H9 (cell line): Measurements from ENCODE around the gene MYO5B. TPM values are rescaled to one million over a fixed set of nuclear protein-coding genes. Genes with fewer than 3 reads are reported as not detected.
A peak's percentile ranks its signal among the peaks of the same experiment; 100 is the strongest.

Experiments used
- DNase-seq: peaks from one replicate; pipeline ENCODE4 v3.0.0-alpha.2; 2017
- H2AFZ ChIP-seq: one replicate; pipeline ENCODE4 v1.6.1; 2013; ENCODE audit warnings: mild to moderate bottlenecking, low read length, control low read depth, moderate library complexity
- H2AK5ac ChIP-seq: 2 replicates; pipeline ENCODE4 v1.6.1; 2013; ENCODE audit warnings: low read length, control low read depth, mixed read lengths; ENCODE audit not compliant: insufficient read length
- H2BK120ac ChIP-seq: one replicate; pipeline ENCODE4 v1.6.1; 2013; ENCODE audit warnings: low read depth, mild to moderate bottlenecking, low read length, control low read depth, inconsistent platforms; ENCODE audit not compliant: poor library complexity, severe bottlenecking
- H2BK12ac ChIP-seq: 2 replicates; pipeline ENCODE4 v1.6.1; 2013; ENCODE audit warnings: low read length, control low read depth, mixed read lengths, low read depth; ENCODE audit not compliant: insufficient read length
- H2BK15ac ChIP-seq: 2 replicates; pipeline ENCODE4 v1.6.1; 2013; ENCODE audit warnings: low read depth, low read length, control low read depth
- H2BK20ac ChIP-seq: one replicate; pipeline ENCODE4 v1.6.1; 2013; ENCODE audit warnings: low read depth, mild to moderate bottlenecking, low read length, control low read depth, inconsistent platforms; ENCODE audit not compliant: poor library complexity, severe bottlenecking
- H2BK5ac ChIP-seq: 2 replicates; pipeline ENCODE4 v1.6.1; 2013; ENCODE audit warnings: low read length, control low read depth, mixed read lengths; ENCODE audit not compliant: insufficient read length
- H3K14ac ChIP-seq: 2 replicates; pipeline ENCODE4 v1.6.1; 2013; ENCODE audit warnings: low read length, control low read depth; ENCODE audit not compliant: insufficient read depth
- H3K18ac ChIP-seq: 2 replicates; pipeline ENCODE4 v1.6.1; 2013; ENCODE audit warnings: low read depth, mild to moderate bottlenecking, mixed read lengths, low read length, control low read depth; ENCODE audit not compliant: insufficient read length
- H3K23ac ChIP-seq: 2 replicates; pipeline ENCODE4 v1.6.1; 2013; ENCODE audit warnings: low read length, control low read depth, mixed read lengths, low read depth; ENCODE audit not compliant: insufficient read length
- H3K23me2 ChIP-seq: 2 replicates; pipeline ENCODE4 v1.6.1; 2013; ENCODE audit warnings: low read depth, mild to moderate bottlenecking, mixed read lengths, low read length, control low read depth; ENCODE audit not compliant: insufficient read length, poor library complexity, severe bottlenecking
- H3K27ac ChIP-seq: 2 replicates; pipeline ENCODE4 v1.5.1; 2013; ENCODE audit warnings: low read length, control low read depth, mixed read lengths, low read depth; ENCODE audit not compliant: insufficient read length
- H3K27me3 ChIP-seq: 2 replicates; pipeline ENCODE4 v1.6.1; 2013; ENCODE audit warnings: low read length, control low read depth, inconsistent platforms; ENCODE audit not compliant: insufficient read depth
- H3K4ac ChIP-seq: 2 replicates; pipeline ENCODE4 v1.6.1; 2013; ENCODE audit warnings: low read depth, mild to moderate bottlenecking, control low read depth, inconsistent platforms, low read length, moderate library complexity
- H3K4me1 ChIP-seq: 2 replicates; pipeline ENCODE4 v1.6.1; 2013; ENCODE audit warnings: low read length, control low read depth, inconsistent platforms; ENCODE audit not compliant: insufficient read depth
- H3K4me2 ChIP-seq: 2 replicates; pipeline ENCODE4 v1.6.1; 2013; ENCODE audit warnings: low read length, control low read depth, mixed read lengths; ENCODE audit not compliant: insufficient read length, insufficient read depth
- H3K56ac ChIP-seq: 2 replicates; pipeline ENCODE4 v1.6.1; 2013; ENCODE audit warnings: low read depth, mild to moderate bottlenecking, mixed read lengths, low read length, control low read depth; ENCODE audit not compliant: insufficient read length
- H3K79me1 ChIP-seq: 2 replicates; pipeline ENCODE4 v1.6.1; 2013; ENCODE audit warnings: low read depth, mild to moderate bottlenecking, moderate library complexity, low read length, control low read depth, inconsistent platforms; ENCODE audit not compliant: insufficient read depth, poor library complexity, severe bottlenecking
- H3K79me2 ChIP-seq: 2 replicates; pipeline ENCODE4 v1.6.1; 2013; ENCODE audit warnings: low read length, control low read depth, inconsistent platforms; ENCODE audit not compliant: insufficient read depth
- H3K9ac ChIP-seq: 2 replicates; pipeline ENCODE4 v1.6.1; 2013; ENCODE audit warnings: low read length, control low read depth, mixed read lengths; ENCODE audit not compliant: insufficient read length; ENCODE audit errors: extremely low read depth
- H3K9me3 ChIP-seq: one replicate; pipeline ENCODE4 v1.6.1; 2013; ENCODE audit warnings: low read depth, low read length, inconsistent platforms; ENCODE audit not compliant: control insufficient read depth
- H3T11ph ChIP-seq: one replicate; pipeline ENCODE4 v1.6.1; 2013; ENCODE audit warnings: mild to moderate bottlenecking, low read length, control low read depth, inconsistent platforms
- H4K20me1 ChIP-seq: one replicate; pipeline ENCODE4 v1.6.1; 2013; ENCODE audit not compliant: control insufficient read depth, insufficient read length, insufficient read depth
- H4K5ac ChIP-seq: 2 replicates; pipeline ENCODE4 v1.6.1; 2013; ENCODE audit warnings: low read depth, mild to moderate bottlenecking, mixed read lengths, low read length, control low read depth; ENCODE audit not compliant: insufficient read length
- H4K8ac ChIP-seq: replicated peaks from 2 replicates; pipeline ENCODE4 v1.6.1; 2013; ENCODE audit warnings: low read length, control low read depth, mixed read lengths, low read depth; ENCODE audit not compliant: insufficient read length
- H4K91ac ChIP-seq: 2 replicates; pipeline ENCODE4 v1.6.1; 2013; ENCODE audit warnings: low read depth, mild to moderate bottlenecking, moderate library complexity, mixed read lengths, low read length, control low read depth; ENCODE audit not compliant: insufficient read length
- H3K27ac Mint-ChIP-seq, 3 experiments: 2 replicates in 2 of 3; 3 replicates in 1 of 3; pipeline ENCODE4 v1.8.0; 2020 to 2021; ENCODE audit warnings: mixed read lengths in 3 of 3, mild to moderate bottlenecking in 1 of 3, moderate library complexity in 1 of 3
- H3K27me3 Mint-ChIP-seq: 2 replicates; pipeline ENCODE4 v1.8.0; 2021; ENCODE audit warnings: low read depth, mild to moderate bottlenecking, moderate library complexity, mixed read lengths
- H3K36me3 Mint-ChIP-seq, 3 experiments: 2 replicates in 2 of 3; 3 replicates in 1 of 3; pipeline ENCODE4 v1.8.0; 2020 to 2021; ENCODE audit warnings: low read depth in 3 of 3, mixed read lengths in 3 of 3; ENCODE audit not compliant: insufficient read depth in 1 of 3
- H3K4me1 Mint-ChIP-seq, 2 experiments: 2 replicates each; pipeline ENCODE4 v1.8.0; 2020; ENCODE audit warnings: mixed read lengths in 2 of 2
- H3K4me3 Mint-ChIP-seq, 2 experiments: 2 replicates in 1 of 2; 3 replicates in 1 of 2; pipeline ENCODE4 v1.8.0; 2020 to 2021; ENCODE audit warnings: mild to moderate bottlenecking in 2 of 2, mixed read lengths in 2 of 2, moderate library complexity in 1 of 2
- H3K9me3 Mint-ChIP-seq, 2 experiments: 2 replicates in 1 of 2; 3 replicates in 1 of 2; pipeline ENCODE4 v1.8.0; 2020; ENCODE audit warnings: mild to moderate bottlenecking in 2 of 2, mixed read lengths in 2 of 2, moderate library complexity in 1 of 2
- WGBS: extraction: QIAGEN DNeasy Blood & Tissue Kit; methylation state at CpG from one replicate; pipeline ENCODE4 v1.1.7; 2013; ENCODE audit warnings: missing lambda C conversion rate, low lambda C conversion rate, mixed read lengths; ENCODE audit not compliant: insufficient read length; ENCODE audit errors: extremely low coverage; 5-methylcytosine and 5-hydroxymethylcytosine counted together
- total RNA-seq: library from RNA; stranded (reverse); gene quantifications from 2 replicates; pipeline ENCODE4 v1.2.1, GENCODE V29; 2021
- TF ChIP-seq, protein P1 (sequence below): fragments of 200-600 bp; sonication (generic); conservative IDR thresholded peaks from 3 replicates; pipeline ENCODE4 v1.8.0; 2021; ENCODE audit warnings: antibody characterized with exemption, mild to moderate bottlenecking

The MYO5B gene
- total RNA-seq, 1 experiment from 2014 or later = 9.3 TPM

- Histone ChIP-seq H2BK15ac (no peak overlapping the region), H2BK120ac (no peak overlapping the region), H4K8ac (no peak overlapping the region), H3K27me3 (no peaks in the 10 kb centered on the region), H2AK5ac (no peak overlapping the region), H3K23me2 (no peaks in the 10 kb centered on the region), H3K14ac (no peak overlapping the region), H4K20me1 (no peaks in the 10 kb centered on the region), H3K18ac (no peak overlapping the region), H4K5ac (no peak overlapping the region), H3T11ph (no peak overlapping the region), H2BK12ac (no peak overlapping the region), H3K4ac (no peak overlapping the region), H2BK20ac (no peak overlapping the region), H4K91ac (no peak overlapping the region), H3K27ac (no peak overlapping the region), H3K9me3 (no peaks in the 10 kb centered on the region), H3K56ac (no peak overlapping the region), H3K4me1 (peaks cover 7% of the 10 kb centered on the region), H3K79me1 (no peaks in the 10 kb centered on the region), H3K4me2 (no peak overlapping the region), H3K23ac (no peak overlapping the region), H3K9ac (no peak overlapping the region), H2AFZ (no peak overlapping the region), H2BK5ac (no peak overlapping the region), H3K79me2 (no peaks in the 10 kb centered on the region)
- no peaks in the 10 kb centered on the region for H3K27me3 Mint-ChIP-seq
- no peak for DNase-seq
- no CpG with 5 or more reads among the region's 4 CpGs for WGBS
- H3K36me3 Mint-ChIP-seq = no peaks in the 10 kb centered on the region
- TF ChIP-seq, protein P1, sequence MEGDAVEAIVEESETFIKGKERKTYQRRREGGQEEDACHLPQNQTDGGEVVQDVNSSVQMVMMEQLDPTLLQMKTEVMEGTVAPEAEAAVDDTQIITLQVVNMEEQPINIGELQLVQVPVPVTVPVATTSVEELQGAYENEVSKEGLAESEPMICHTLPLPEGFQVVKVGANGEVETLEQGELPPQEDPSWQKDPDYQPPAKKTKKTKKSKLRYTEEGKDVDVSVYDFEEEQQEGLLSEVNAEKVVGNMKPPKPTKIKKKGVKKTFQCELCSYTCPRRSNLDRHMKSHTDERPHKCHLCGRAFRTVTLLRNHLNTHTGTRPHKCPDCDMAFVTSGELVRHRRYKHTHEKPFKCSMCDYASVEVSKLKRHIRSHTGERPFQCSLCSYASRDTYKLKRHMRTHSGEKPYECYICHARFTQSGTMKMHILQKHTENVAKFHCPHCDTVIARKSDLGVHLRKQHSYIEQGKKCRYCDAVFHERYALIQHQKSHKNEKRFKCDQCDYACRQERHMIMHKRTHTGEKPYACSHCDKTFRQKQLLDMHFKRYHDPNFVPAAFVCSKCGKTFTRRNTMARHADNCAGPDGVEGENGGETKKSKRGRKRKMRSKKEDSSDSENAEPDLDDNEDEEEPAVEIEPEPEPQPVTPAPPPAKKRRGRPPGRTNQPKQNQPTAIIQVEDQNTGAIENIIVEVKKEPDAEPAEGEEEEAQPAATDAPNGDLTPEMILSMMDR = no peak
- H3K4me3 Mint-ChIP-seq = no peak overlapping the region
- peaks cover 40 to 41% of the 10 kb centered on the region in 2 experiments for H3K4me1 Mint-ChIP-seq
- H3K9me3 Mint-ChIP-seq = no peaks in the 10 kb centered on the region
- H3K27ac Mint-ChIP-seq = peak overlapping the region in 1 of 3 experiments; percentile 91; a peak in 1 of 7 replicates
These were observed 67.3 kb downstream of the MYO5B start for GRCh38 chr18:50127516-50128210.
